Upper lobe of left lung (tissue), 4 donors: ENCODE data around the gene CMSS1.

Source experiments
- EP300 ChIP-seq, 4 donors: sonication (generic); formaldehyde crosslinking; IDR thresholded peaks; one replicate each; pipeline ENCODE4 v1.5.1; 2017; ENCODE audit warnings: antibody characterized with exemption in 4 of 4, control low read depth in 2 of 4
- POLR2A ChIP-seq, 4 donors: fragments of 450-650 bp; IDR thresholded peaks; one replicate each; pipeline ENCODE4 v1.5.1; 2016 to 2017; ENCODE audit warnings: antibody characterized with exemption in 4 of 4, mild to moderate bottlenecking in 2 of 4
- POLR2AphosphoS5 ChIP-seq, 2 donors: sonication (generic); formaldehyde crosslinking; IDR thresholded peaks; one replicate each; pipeline ENCODE4 v1.5.1; 2017; ENCODE audit warnings: antibody characterized with exemption in 2 of 2
- TF ChIP-seq, protein P1 (sequence below), 6 experiments: fragments of 450-650 bp in 4 of 6; fragments of 200-600 bp in 2 of 6; sonication (generic) in 2 of 6; IDR thresholded peaks; one replicate each; pipeline ENCODE4 v1.5.1; 2016 to 2019; ENCODE audit warnings: antibody characterized with exemption in 6 of 6

DNA sequence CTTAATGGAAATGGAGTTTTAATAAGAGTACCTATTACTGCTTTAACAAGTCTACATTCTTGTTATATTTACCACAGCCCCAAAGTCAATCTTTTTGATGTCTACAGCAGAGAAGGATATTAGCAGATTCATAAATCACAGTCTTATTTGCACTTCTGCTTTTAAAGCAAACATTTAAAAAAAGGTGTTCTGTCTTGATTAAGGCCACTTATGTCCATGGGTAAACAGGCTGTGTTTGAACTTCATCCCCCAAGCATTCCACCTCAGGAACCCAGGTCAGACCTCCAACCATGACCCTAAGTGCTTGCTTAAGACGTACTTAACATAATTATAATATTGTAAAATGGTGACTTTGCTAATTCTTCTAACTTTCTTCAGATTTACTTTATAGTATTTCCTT lies 113.4 kb downstream of the CMSS1 start:
- TF ChIP-seq, protein P1, sequence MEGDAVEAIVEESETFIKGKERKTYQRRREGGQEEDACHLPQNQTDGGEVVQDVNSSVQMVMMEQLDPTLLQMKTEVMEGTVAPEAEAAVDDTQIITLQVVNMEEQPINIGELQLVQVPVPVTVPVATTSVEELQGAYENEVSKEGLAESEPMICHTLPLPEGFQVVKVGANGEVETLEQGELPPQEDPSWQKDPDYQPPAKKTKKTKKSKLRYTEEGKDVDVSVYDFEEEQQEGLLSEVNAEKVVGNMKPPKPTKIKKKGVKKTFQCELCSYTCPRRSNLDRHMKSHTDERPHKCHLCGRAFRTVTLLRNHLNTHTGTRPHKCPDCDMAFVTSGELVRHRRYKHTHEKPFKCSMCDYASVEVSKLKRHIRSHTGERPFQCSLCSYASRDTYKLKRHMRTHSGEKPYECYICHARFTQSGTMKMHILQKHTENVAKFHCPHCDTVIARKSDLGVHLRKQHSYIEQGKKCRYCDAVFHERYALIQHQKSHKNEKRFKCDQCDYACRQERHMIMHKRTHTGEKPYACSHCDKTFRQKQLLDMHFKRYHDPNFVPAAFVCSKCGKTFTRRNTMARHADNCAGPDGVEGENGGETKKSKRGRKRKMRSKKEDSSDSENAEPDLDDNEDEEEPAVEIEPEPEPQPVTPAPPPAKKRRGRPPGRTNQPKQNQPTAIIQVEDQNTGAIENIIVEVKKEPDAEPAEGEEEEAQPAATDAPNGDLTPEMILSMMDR (IDR thresholded peaks at IDR 0.05) = no peak
- TF ChIP-seq POLR2A (IDR thresholded peaks at IDR 0.05) (no peak), POLR2AphosphoS5 (IDR thresholded peaks at IDR 0.05) (no peak), EP300 (IDR thresholded peaks at IDR 0.05) (no peak)
